ENCODE data around the gene HADH. TPM values are rescaled to one million over a fixed set of nuclear protein-coding genes. Genes with fewer than 3 reads are reported as not detected.
"Not testable (repeated sequence)": the region's sequence is repeated elsewhere in the genome, so short reads cannot be mapped to it uniquely, and the experiment has no call there.

Gene HADH
- total and polyA plus RNA-seq, 4 donors, result 27.5 to 140 (median 94.3) TPM

- WGBS, result 94% methylated on average over 2 of the region's 2 CpGs
- Histone ChIP-seq H3K9ac (ENCODE audit: low read depth in 1 of 2, low read length in 2 of 2) (no peak overlapping the region), H3K36me3 (ENCODE audit: control insufficient read depth in 4 of 4, insufficient read depth in 3 of 4, low read depth in 1 of 4, low read length in 3 of 4) (peaks cover 0 to 18% (median 11%) of the 10 kb centered on the region in 4 donors), H3K4me3 (ENCODE audit: low read depth in 1 of 3, low read length in 3 of 3) (no peak overlapping the region), H3K4me1 (ENCODE audit: control insufficient read depth in 4 of 4, insufficient read depth in 4 of 4, low read length in 3 of 4) (peaks cover 0 to 12% (median 1%) of the 10 kb centered on the region in 4 donors), H3K27me3 (ENCODE audit: control insufficient read depth in 4 of 4, insufficient read depth in 4 of 4, low read length in 3 of 4) (no peaks in the 10 kb centered on the region), H3K27ac (ENCODE audit: low read depth in 1 of 2, low read length in 2 of 2) (no peak overlapping the region), H3K9me3 (ENCODE audit: control insufficient read depth in 4 of 4, low read length in 3 of 4) (no peaks in the 10 kb centered on the region)
- no peak for TF ChIP-seq SP1 (IDR thresholded peaks at IDR 0.05)
- TF ChIP-seq MAX (IDR thresholded peaks at IDR 0.05), result no peak
- no peak for TF ChIP-seq JUND (IDR thresholded peaks at IDR 0.05)
- no peak for TF ChIP-seq HNF4A (conservative IDR thresholded peaks at IDR 0.05)
- TF ChIP-seq FOXA1 (IDR thresholded peaks at IDR 0.05), result no peak
- TF ChIP-seq REST (IDR thresholded peaks at IDR 0.05), result no peak
- no peak for TF ChIP-seq ZBTB33 (IDR thresholded peaks at IDR 0.05)
- no peak for TF ChIP-seq YY1 (IDR thresholded peaks at IDR 0.05)
- no peak for TF ChIP-seq TAF1 (conservative IDR thresholded peaks at IDR 0.05)
- TF ChIP-seq FOXA2 (IDR thresholded peaks at IDR 0.05), result no peak
- no peak for TF ChIP-seq EGR1 (IDR thresholded peaks at IDR 0.05; ENCODE audit: low read depth in 2 of 2)
- TF ChIP-seq RXRA (IDR thresholded peaks at IDR 0.05), result no peak
- no peak for TF ChIP-seq GABPA (IDR thresholded peaks at IDR 0.05 in 1 of 2, conservative IDR thresholded peaks at IDR 0.05 in 1 of 2)
- no peak for TF ChIP-seq RAD21 (IDR thresholded peaks at IDR 0.05)
- DNase-seq (ENCODE audit: low spot score), result no peak
These were observed 20.5 kb downstream of the HADH start for GRCh38 chr4:108010167-108010566.

- Histone ChIP-seq H3K36me3 (ENCODE audit: control insufficient read depth in 4 of 4, insufficient read depth in 3 of 4, low read depth in 1 of 4, low read length in 3 of 4) (peaks cover 0 to 35% (median 20%) of the 10 kb centered on the region in 4 donors), H3K4me1 (ENCODE audit: control insufficient read depth in 4 of 4, insufficient read depth in 4 of 4, low read length in 3 of 4) (peaks cover 0 to 12% (median 1%) of the 10 kb centered on the region in 4 donors)
- not testable (repeated sequence) for H3K9ac ChIP-seq (ENCODE audit: low read depth in 1 of 2, low read length in 2 of 2); H3K9me3 ChIP-seq (ENCODE audit: control insufficient read depth in 4 of 4, low read length in 3 of 4); DNase-seq (ENCODE audit: low spot score); H3K4me3 ChIP-seq (ENCODE audit: low read depth in 1 of 3, low read length in 3 of 3); H3K27me3 ChIP-seq (ENCODE audit: control insufficient read depth in 4 of 4, insufficient read depth in 4 of 4, low read length in 3 of 4); H3K27ac ChIP-seq (ENCODE audit: low read depth in 1 of 2, low read length in 2 of 2)
- WGBS, result 97% methylated on average over 5 of the region's 5 CpGs
These were observed 22.7 kb downstream of the HADH start for GRCh38 chr4:108012382-108012781.

- no peaks in the 10 kb centered on the region for H3K9me3 ChIP-seq (ENCODE audit: control insufficient read depth in 4 of 4, low read length in 3 of 4)
- no peak overlapping the region for H3K9ac ChIP-seq (ENCODE audit: low read depth in 1 of 2, low read length in 2 of 2)
- peaks cover 0 to 35% (median 20%) of the 10 kb centered on the region in 4 donors for H3K36me3 ChIP-seq (ENCODE audit: control insufficient read depth in 4 of 4, insufficient read depth in 3 of 4, low read depth in 1 of 4, low read length in 3 of 4)
- no peak for DNase-seq (ENCODE audit: low spot score)
- H3K27ac ChIP-seq (ENCODE audit: low read depth in 1 of 2, low read length in 2 of 2), result no peak overlapping the region
- H3K27me3 ChIP-seq (ENCODE audit: control insufficient read depth in 4 of 4, insufficient read depth in 4 of 4, low read length in 3 of 4), result no peaks in the 10 kb centered on the region
- H3K4me1 ChIP-seq (ENCODE audit: control insufficient read depth in 4 of 4, insufficient read depth in 4 of 4, low read length in 3 of 4), result peaks cover 0 to 9% (median 1%) of the 10 kb centered on the region in 4 donors
- H3K4me3 ChIP-seq (ENCODE audit: low read depth in 1 of 3, low read length in 3 of 3), result no peak overlapping the region
- TF ChIP-seq NR2F2 (IDR thresholded peaks at IDR 0.05) (no peak), FOXA2 (IDR thresholded peaks at IDR 0.05) (no peak), RAD21 (IDR thresholded peaks at IDR 0.05) (no peak), ATF3 (IDR thresholded peaks at IDR 0.05) (no peak), TAF1 (conservative IDR thresholded peaks at IDR 0.05) (no peak), SP1 (IDR thresholded peaks at IDR 0.05) (no peak), JUND (IDR thresholded peaks at IDR 0.05) (no peak), HNF4G (IDR thresholded peaks at IDR 0.05) (no peak), MAX (IDR thresholded peaks at IDR 0.05) (no peak), YY1 (IDR thresholded peaks at IDR 0.05) (no peak), HNF4A (conservative IDR thresholded peaks at IDR 0.05) (no peak), GABPA (IDR thresholded peaks at IDR 0.05 in 1 of 2, conservative IDR thresholded peaks at IDR 0.05 in 1 of 2) (no peak), REST (IDR thresholded peaks at IDR 0.05) (no peak), RXRA (IDR thresholded peaks at IDR 0.05) (no peak)
These were observed 23.6 kb downstream of the HADH start for GRCh38 chr4:108013327-108013726.

Measured in liver (tissue), 9 donors.